Trophoblast cell (in vitro differentiated cells and primary cell): ENCODE results near the gene RAB40AL.

Experiments
- DNase-seq, 2 donors: peaks; one replicate each; pipeline ENCODE4 v3.0.0-alpha.2; 2016
- H2AFZ ChIP-seq: 2 replicates; pipeline ENCODE4 v1.6.1; 2013; ENCODE audit warnings: low read length, moderate library complexity, mild to moderate bottlenecking; ENCODE audit not compliant: insufficient read depth, poor library complexity
- H2AK5ac ChIP-seq: 2 replicates; pipeline ENCODE4 v1.6.1; 2013; ENCODE audit warnings: mild to moderate bottlenecking, low read length
- H2BK120ac ChIP-seq: 2 replicates; pipeline ENCODE4 v1.6.1; 2013; ENCODE audit warnings: low read length, mild to moderate bottlenecking, moderate library complexity; ENCODE audit not compliant: insufficient read depth, poor library complexity
- H2BK12ac ChIP-seq: 2 replicates; pipeline ENCODE4 v1.6.1; 2013; ENCODE audit warnings: mild to moderate bottlenecking, low read length, moderate library complexity
- H2BK5ac ChIP-seq: 2 replicates; pipeline ENCODE4 v1.6.1; 2013; ENCODE audit warnings: low read length, low read depth, moderate library complexity, mild to moderate bottlenecking; ENCODE audit not compliant: poor library complexity
- H3K14ac ChIP-seq: 2 replicates; pipeline ENCODE4 v1.6.1; 2013; ENCODE audit warnings: mild to moderate bottlenecking, low read length
- H3K18ac ChIP-seq: 2 replicates; pipeline ENCODE4 v1.6.1; 2013; ENCODE audit warnings: mild to moderate bottlenecking, low read length
- H3K23ac ChIP-seq: 2 replicates; pipeline ENCODE4 v1.6.1; 2013; ENCODE audit warnings: low read length
- H3K27ac ChIP-seq: 2 replicates; pipeline ENCODE4 v1.5.1; 2013; ENCODE audit warnings: low read depth, mild to moderate bottlenecking, inconsistent platforms, low read length, moderate library complexity
- H3K27me3 ChIP-seq: 2 replicates; pipeline ENCODE4 v1.6.1; 2013; ENCODE audit warnings: inconsistent platforms, mild to moderate bottlenecking, low read length, moderate library complexity; ENCODE audit not compliant: insufficient read depth
- H3K36me3 ChIP-seq, 2 experiments: 1 replicate in 1 of 2; 2 replicates in 1 of 2; pipeline ENCODE4 v1.6.1; 2013; ENCODE audit warnings: low read length in 2 of 2, mild to moderate bottlenecking in 2 of 2, moderate library complexity in 1 of 2; ENCODE audit not compliant: insufficient read depth in 2 of 2, control insufficient read depth in 1 of 2
- H3K4ac ChIP-seq: 2 replicates; pipeline ENCODE4 v1.6.1; 2013; ENCODE audit warnings: low read depth, mild to moderate bottlenecking, low read length, moderate library complexity
- H3K4me1 ChIP-seq, 2 experiments: 1 replicate in 1 of 2; 2 replicates in 1 of 2; pipeline ENCODE4 v1.6.1; 2013; ENCODE audit warnings: low read length in 2 of 2, mild to moderate bottlenecking in 2 of 2, moderate library complexity in 1 of 2; ENCODE audit not compliant: insufficient read depth in 2 of 2, control insufficient read depth in 1 of 2
- H3K4me2 ChIP-seq: 2 replicates; pipeline ENCODE4 v1.6.1; 2013; ENCODE audit warnings: inconsistent platforms, mild to moderate bottlenecking, low read length, moderate library complexity
- H3K4me3 ChIP-seq: 2 replicates; pipeline ENCODE4 v1.5.1; 2013; ENCODE audit warnings: mild to moderate bottlenecking, low read depth, low read length, inconsistent platforms
- H3K79me1 ChIP-seq: one replicate; pipeline ENCODE4 v1.6.1; 2013; ENCODE audit warnings: low read length
- H3K79me2 ChIP-seq: 2 replicates; pipeline ENCODE4 v1.6.1; 2013; ENCODE audit warnings: low read length, mild to moderate bottlenecking; ENCODE audit not compliant: control insufficient read depth, insufficient read depth, poor library complexity
- H3K9ac ChIP-seq: 2 replicates; pipeline ENCODE4 v1.6.1; 2013; ENCODE audit warnings: mild to moderate bottlenecking, low read length
- H3K9me3 ChIP-seq: 2 replicates; pipeline ENCODE4 v1.6.1; 2013; ENCODE audit warnings: low read depth, mild to moderate bottlenecking, control low read depth, inconsistent platforms, low read length; ENCODE audit not compliant: insufficient read depth
- H4K12ac ChIP-seq: 2 replicates; pipeline ENCODE4 v1.6.1; 2013; ENCODE audit warnings: low read depth, mild to moderate bottlenecking, low read length, moderate library complexity
- H4K8ac ChIP-seq: 2 replicates; pipeline ENCODE4 v1.6.1; 2013; ENCODE audit warnings: low read depth, mild to moderate bottlenecking, low read length, moderate library complexity
- H4K91ac ChIP-seq: one replicate; pipeline ENCODE4 v1.6.1; 2013; ENCODE audit warnings: low read depth, mild to moderate bottlenecking, low read length, moderate library complexity
- WGBS: extraction: QIAGEN DNeasy Blood & Tissue Kit; methylation state at CpG from one replicate; pipeline ENCODE4 v1.1.7; 2013; ENCODE audit warnings: missing lambda C conversion rate; ENCODE audit not compliant: insufficient read length, insufficient coverage; ENCODE audit errors: extremely low coverage; 5-methylcytosine and 5-hydroxymethylcytosine counted together

Gene RAB40AL

GRCh38 chrX:102979536-102979935 lies 42.5 kb downstream of the RAB40AL start:
- H3K79me2 ChIP-seq, result no peaks in the 10 kb centered on the region
- H2BK120ac ChIP-seq, result no peak overlapping the region
- no peak overlapping the region for H4K12ac ChIP-seq
- no peaks in the 10 kb centered on the region for H3K79me1 ChIP-seq
- H2AK5ac ChIP-seq, result no peak overlapping the region
- H4K8ac ChIP-seq, result no peak overlapping the region
- H3K4ac ChIP-seq, result no peak overlapping the region
- no CpG with 5 or more reads among the region's 2 CpGs for WGBS
- no peaks in the 10 kb centered on the region for H3K4me1 ChIP-seq
- no peak overlapping the region for H3K14ac ChIP-seq
- H3K9me3 ChIP-seq, result no peaks in the 10 kb centered on the region
- H3K27me3 ChIP-seq, result no peaks in the 10 kb centered on the region
- no peak overlapping the region for H3K9ac ChIP-seq
- H3K36me3 ChIP-seq, result no peaks in the 10 kb centered on the region
- H4K91ac ChIP-seq, result no peak overlapping the region
- no peak overlapping the region for H3K18ac ChIP-seq
- H2BK5ac ChIP-seq, result no peak overlapping the region
- no peak overlapping the region for H3K4me3 ChIP-seq
- no peak overlapping the region for H2BK12ac ChIP-seq
- no peak overlapping the region for H3K23ac ChIP-seq
- H3K27ac ChIP-seq, result no peak overlapping the region
- H2AFZ ChIP-seq, result no peak overlapping the region
- no peak overlapping the region for H3K4me2 ChIP-seq
- no peak for DNase-seq

- Histone ChIP-seq H2AK5ac (no peak overlapping the region), H4K8ac (no peak overlapping the region)
These were observed 46.1 kb downstream of the RAB40AL start for GRCh38 chrX:102983205-102983604.

GRCh38 chrX:102985192-102985591 lies 48.1 kb downstream of the RAB40AL start:
- Histone ChIP-seq H3K4me3 (no peak overlapping the region), H3K4me1 (no peaks in the 10 kb centered on the region), H3K36me3 (no peaks in the 10 kb centered on the region), H4K8ac (no peak overlapping the region), H2BK12ac (no peak overlapping the region), H2BK5ac (no peak overlapping the region), H2AFZ (no peak overlapping the region), H4K91ac (no peak overlapping the region), H3K9me3 (no peaks in the 10 kb centered on the region), H3K79me1 (no peaks in the 10 kb centered on the region), H3K79me2 (no peaks in the 10 kb centered on the region), H2AK5ac (no peak overlapping the region), H3K27me3 (no peaks in the 10 kb centered on the region), H3K9ac (no peak overlapping the region), H3K18ac (no peak overlapping the region), H3K27ac (no peak overlapping the region), H2BK120ac (no peak overlapping the region), H3K4me2 (no peak overlapping the region), H3K23ac (no peak overlapping the region), H3K14ac (no peak overlapping the region), H3K4ac (no peak overlapping the region), H4K12ac (no peak overlapping the region)
- no CpG with 5 or more reads among the region's 3 CpGs for WGBS
- DNase-seq, result no peak

More at GRCh38 chrX:102983205-102983604, 46.1 kb downstream of the RAB40AL start:
- Histone ChIP-seq H3K9me3 (no peaks in the 10 kb centered on the region), H2BK12ac (no peak overlapping the region), H3K79me2 (no peaks in the 10 kb centered on the region), H3K79me1 (no peaks in the 10 kb centered on the region), H3K4ac (no peak overlapping the region), H3K14ac (no peak overlapping the region), H3K23ac (no peak overlapping the region), H2BK5ac (no peak overlapping the region), H3K4me2 (no peak overlapping the region), H3K27ac (no peak overlapping the region), H4K91ac (no peak overlapping the region), H3K4me3 (no peak overlapping the region), H3K9ac (no peak overlapping the region), H2AFZ (no peak overlapping the region), H2BK120ac (no peak overlapping the region), H3K36me3 (no peaks in the 10 kb centered on the region), H4K12ac (no peak overlapping the region), H3K4me1 (no peaks in the 10 kb centered on the region), H3K27me3 (no peaks in the 10 kb centered on the region), H3K18ac (no peak overlapping the region)
- DNase-seq, result no peak
- WGBS, result no CpG with 5 or more reads among the region's 2 CpGs
